Measurements from ENCODE around the gene COPZ1.

Gene COPZ1

DNA sequence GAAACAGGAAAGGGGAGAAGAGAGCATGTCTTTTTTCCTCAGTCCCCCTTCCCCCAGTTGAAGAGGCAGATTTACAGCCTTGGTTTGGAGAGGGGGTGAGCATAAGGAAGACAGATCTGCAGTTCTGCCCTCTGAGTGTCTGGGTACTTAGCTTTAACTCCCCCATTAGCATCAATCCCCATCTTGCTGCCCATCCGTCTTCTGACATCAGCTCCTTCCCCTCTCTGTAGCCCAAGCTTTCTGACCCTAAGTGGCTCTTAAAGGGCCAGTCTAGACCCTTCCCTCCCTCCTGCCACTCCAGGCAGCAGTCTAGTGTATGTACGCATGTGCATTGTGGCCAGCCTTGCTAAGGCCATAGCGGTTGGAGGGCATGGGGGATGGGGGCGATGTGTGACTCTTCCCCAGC lies 32.0 kb downstream of the COPZ1 start:
- DNase-seq: no peak
- intact Hi-C loops (cut with DNase I): no loop called here

GRCh38 chr12:54357506-54358190 lies 32.7 kb downstream of the COPZ1 start:
- intact Hi-C loops (cut with DNase I): no loop called here
- no peak for DNase-seq

DNA sequence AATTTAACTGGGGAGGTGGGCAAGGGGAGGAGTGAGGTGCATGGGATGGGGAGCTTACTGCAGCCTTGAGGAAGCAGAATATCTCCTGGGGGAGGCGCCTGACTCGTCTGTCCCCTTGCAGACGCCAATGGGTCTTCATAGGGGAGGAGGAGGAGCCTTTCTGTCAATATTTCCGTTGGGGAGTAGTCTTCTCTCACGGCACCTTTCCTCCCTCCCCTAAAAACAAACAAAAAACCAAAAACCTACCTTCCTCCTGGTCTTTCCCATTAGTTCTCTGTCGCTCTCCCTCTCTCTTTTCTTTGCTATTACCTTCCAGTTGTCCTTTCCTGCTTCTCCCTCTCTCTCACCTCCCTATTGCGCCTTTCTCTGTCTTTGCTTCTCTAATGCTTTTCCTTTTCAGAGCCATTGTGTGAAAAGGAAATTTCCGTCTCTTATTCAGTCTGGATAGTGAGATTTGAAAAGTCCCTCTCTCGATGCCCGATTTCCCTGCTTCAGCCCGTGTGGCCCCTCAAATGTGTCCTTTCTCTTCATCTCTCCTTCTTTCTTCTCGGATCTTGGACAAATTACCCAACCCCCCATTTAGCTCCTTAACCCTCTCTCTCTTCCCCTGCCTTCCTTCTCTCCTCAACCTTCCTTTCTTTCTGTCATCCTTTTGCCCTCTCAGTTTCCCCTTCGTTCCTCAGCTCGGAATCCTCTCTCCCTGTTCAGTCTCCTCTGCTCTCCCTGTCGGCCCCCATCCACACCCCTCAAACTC lies 33.4 kb downstream of the COPZ1 start:
- peak in 6 of 10 donors; percentile 48 to 94 (median 76) for DNase-seq
- intact Hi-C loops (cut with DNase I): no loop called here

DNA sequence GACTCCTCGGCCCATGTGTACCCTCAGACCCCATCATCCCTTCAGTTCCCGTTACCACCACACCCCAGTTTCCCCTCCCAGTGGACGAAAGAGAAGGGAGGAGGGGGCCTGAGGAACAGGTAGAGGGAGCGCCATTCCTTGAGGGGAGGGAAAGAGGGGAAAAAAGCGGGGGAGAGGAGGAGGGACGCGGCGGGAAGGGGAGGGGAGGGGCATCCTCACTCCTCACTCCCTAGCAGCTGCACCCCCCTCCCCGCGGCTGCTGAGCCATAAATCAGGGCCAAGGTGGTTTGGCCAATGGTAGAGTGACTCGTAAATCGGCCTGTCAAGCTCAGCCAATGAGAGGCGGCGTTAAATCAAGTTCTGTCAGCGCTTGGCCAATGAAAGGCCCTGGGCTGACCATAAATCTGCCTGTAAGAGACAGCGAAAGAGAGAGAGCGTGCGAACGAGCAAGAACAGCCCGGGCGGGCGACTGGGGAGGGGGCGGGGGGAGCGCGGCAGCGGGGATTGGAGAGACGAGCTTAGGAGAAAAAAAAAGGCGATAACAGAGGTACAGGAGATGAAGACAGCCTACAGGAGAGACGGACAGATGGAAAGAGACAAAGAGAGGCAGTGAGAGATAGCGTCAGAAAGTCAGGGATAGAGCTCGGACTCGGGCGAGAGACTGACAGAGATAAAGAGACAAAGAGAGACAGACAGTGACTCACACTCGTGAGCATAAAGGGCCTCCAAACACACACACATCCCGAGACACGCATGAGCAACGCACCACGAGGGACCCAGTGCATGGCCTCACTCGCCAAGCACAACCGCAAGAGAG lies 34.2 kb downstream of the COPZ1 start:
- peak; percentile 94 to 99 (median 96) for DNase-seq
- intact Hi-C loops (cut with DNase I): loop anchor here (1.0 kb wide), 1 partner anchor 34 kb away; the partner anchor contains the start of gene COPZ1

- intact Hi-C loops (cut with DNase I): loop anchor here (1.0 kb wide), 1 partner anchor 35 kb away; the partner anchor contains the start of gene COPZ1
- no peak for DNase-seq
These were observed 34.9 kb downstream of the COPZ1 start for GRCh38 chr12:54359762-54360351.

- peak in 9 of 10 donors; percentile 69 to 97 (median 85) for DNase-seq
- intact Hi-C loops (cut with DNase I): no loop called here
These were observed 36.0 kb downstream of the COPZ1 start for GRCh38 chr12:54360717-54361456.

GRCh38 chr12:54363047-54363446 lies 38.1 kb downstream of the COPZ1 start:
- intact Hi-C loops (cut with DNase I): no loop called here

DNA sequence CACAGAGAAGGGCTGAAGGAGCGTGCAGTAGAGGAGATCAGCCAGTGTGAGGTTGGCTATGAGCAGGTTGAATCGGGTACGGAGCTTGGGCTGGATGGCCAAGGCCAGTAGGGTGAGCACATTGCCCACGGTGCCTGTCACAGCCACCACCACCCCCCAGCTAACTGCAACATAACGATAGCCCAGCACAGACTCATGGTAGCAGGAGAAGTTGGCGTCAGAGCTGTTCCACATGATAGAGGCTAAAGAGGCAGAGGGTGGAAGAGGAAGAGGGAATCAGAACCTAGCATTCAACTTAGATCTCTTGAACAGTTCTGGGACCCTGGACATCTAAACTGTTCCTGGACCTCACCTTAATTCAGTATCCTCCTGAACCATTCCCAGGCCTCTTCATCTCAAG lies 38.7 kb downstream of the COPZ1 start:
- intact Hi-C loops (cut with DNase I): no loop called here
- DNase-seq: no peak

More at GRCh38 chr12:54363047-54363446, 38.1 kb downstream of the COPZ1 start:
- no peak for DNase-seq

GRCh38 chr12:54364413-54364812 lies 39.5 kb downstream of the COPZ1 start, which contains the start of gene GPR84:
Gene GPR84, minus strand, starts transcription at chr12:54364486. Its CDS starts 635 bp downstream, at chr12:54363851.
- no peak for DNase-seq
- intact Hi-C loops (cut with DNase I): no loop called here

DNA sequence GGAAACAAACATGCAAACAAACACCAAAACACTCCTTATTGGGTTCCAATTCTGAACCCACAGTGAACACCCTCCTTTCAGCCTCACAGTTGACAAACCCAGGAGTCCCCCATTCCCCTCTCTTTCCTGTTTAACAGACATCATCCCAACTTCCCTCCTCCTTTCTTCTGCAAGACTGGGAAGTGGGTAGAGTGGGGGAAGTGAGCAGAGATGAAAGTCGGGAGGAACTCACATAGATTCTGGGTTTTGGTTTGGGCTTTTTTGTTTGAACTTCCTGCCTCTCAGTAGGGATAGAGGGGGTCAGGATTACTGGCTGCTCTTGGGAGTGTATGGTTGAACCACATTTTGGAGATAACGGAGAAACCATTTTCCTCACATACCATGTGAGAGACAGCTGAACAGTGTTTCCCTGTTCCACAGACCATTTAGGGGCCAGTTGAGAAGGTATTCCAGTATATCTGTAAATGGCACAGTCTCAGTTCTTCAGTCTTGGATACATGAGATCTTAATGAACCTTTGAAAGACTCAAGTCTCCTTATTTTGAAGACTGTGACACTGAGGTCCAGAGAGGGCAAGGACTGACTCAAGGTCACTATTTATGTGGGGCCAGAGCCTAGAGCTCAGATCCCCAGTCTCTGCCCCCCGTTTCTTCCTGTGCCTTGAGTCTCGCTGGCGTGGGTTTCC lies 43.2 kb downstream of the COPZ1 start:
- no peak for DNase-seq
- intact Hi-C loops (cut with DNase I): loop anchor here (2.0 to 5.0 kb wide), 2 partner anchors 76 to 153 kb away; no protein-coding TSS in a partner anchor

DNA sequence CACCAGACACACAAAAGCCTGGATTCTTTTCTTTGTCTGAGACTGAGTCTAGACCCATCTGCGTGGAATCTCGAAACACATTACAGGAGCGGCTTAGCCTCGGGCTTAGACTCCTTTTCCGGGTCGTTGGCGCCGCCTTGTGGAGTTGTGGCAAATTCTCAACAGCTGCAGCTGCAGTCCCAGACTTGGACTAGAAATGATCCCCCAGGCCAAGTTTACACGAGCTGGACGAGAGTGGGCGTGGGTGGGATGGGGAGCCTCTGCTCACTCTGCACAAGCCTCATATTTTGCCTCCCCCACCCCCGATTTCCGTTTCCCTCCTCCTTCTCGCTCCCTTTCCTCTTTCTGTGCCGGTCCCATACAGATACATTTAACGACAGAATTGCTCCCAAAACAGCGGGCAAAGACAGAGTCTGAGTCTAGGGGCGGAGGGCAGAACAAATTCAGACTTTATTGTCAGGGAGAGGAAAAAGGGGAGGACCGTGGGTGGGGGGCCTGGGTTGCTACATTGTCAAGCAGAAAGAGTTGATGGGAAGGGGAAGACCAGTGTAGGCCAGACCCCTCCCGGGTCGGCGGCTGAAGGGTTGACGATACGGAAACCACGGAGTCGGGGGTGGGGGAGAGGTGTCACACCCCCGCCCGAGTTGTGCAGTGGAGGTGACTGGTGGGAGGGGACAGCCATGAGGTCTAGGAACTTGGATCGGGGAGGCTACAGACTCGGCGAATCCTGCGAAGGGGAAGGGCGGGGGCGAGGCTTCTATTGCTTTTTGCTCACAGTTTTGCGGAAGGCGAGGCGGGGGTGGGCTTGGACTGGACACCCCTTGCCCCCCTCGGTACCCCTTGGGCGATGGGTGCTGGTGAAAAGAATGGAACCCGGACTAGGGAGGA lies 44.0 kb downstream of the COPZ1 start:
- peak; percentile 81 to 98 (median 93) for DNase-seq
- intact Hi-C loops (cut with DNase I): loop anchor here (2.0 to 5.0 kb wide), 2 partner anchors 77 to 154 kb away; no protein-coding TSS in a partner anchor

- DNase-seq: no peak
- intact Hi-C loops (cut with DNase I): loop anchor here (1.0 to 5.0 kb wide), 3 partner anchors 10 to 155 kb away; no protein-coding TSS in a partner anchor
These were observed 44.7 kb downstream of the COPZ1 start for GRCh38 chr12:54369597-54370131.

DNA sequence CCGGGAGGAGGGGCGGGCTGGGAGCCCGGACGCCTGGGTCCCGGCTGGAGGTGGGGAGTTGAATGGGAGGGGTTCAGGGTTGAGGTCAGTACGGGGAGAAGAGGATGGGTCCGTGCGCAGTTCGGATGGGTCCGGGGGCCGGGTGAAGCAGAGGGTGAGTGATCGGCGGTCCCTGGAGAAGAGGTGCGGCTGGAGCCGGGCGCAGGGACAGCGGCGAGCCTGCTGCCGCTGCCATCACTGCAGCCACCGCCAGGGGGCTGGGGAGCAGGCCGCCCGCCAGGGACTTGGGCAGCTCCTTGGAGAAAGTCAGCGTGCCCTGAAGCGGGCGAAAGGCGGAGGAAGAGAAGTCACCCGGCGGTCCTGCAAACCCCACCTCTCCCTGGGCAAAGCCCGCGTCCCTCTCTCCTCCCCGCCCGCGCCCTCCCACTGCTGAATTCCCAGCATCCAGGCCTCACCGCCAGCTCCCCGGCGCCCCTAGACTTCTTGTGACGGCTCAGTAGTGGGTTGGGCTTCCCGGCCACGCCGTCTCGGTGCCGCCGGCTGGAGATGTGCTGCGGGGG lies 45.3 kb downstream of the COPZ1 start:
- DNase-seq: peak; percentile 59 to 97 (median 77)
- intact Hi-C loops (cut with DNase I): loop anchor here (1.0 kb wide), 1 partner anchor 9 kb away; no protein-coding TSS in a partner anchor

DNA sequence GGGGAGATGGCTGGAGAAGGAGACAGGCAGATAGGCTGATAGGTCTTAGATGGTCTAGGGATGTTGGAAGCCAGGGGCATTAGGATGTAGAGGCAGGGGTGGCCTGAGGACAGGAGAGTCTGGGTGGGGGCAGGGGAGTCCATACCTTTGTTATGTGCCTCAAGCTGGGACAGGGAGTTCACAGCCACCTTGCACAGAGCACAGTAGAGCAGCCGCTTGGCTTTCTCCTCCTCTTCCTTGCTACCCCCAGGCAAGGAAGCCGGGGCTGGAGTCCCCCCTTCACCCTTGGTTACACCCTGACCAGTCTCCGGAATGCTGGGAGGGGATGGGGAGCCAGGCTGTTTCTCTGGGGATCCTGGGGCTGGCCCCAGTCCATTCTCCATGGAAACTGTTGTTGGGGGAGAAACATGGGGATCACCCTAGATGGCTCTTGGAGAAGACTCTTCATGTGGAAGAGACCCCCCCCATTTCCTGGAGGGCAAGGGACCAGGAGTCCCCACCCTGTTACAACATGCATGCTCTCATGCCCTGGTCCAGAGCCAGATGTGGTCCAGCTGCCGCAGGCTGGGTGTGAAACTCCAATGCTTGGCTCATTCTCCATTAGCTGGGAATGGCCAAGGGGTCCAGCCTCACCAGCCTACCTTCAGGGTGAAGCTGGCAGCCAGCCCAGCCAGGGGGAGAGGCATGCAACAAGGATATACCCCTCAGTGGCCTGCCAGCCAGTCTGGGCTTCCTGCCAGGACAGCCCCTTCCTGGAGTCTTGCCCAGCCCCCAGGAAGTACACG lies 46.6 kb downstream of the COPZ1 start:
- peak in 2 of 10 donors; percentile 42 to 86 for DNase-seq
- intact Hi-C loops (cut with DNase I): no loop called here

DNA sequence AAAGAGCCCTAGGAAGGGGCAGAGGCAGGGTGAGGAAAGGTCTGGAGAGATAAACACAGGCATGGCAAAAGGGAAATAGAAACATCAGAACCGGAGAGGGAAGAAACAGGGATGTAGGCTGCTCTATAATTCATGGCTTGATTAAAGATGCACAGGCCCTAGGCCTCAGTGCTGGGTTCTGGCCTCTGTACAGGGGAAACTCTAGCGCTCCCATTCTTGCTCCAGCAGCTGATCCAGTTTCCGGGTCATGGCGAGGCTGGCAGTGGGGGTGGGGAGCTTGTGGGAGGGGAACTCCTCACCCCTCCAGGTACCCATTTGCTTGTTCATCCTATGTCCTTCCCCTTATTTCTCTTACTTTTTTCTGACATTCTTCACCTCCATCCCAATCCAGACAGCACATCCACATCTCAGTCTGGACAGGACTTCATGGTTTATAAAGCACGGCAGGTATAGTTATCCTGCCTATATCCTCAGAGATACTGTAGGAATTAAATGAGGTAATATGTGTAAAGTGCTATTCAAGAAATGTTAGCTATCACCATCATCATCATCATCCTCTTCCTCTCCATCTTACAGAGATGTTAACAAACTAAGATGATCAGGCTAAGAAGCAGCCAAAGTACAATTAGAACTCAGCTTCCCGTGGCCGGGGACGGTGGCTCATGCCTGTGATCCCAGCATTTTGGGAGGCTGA lies 47.3 kb downstream of the COPZ1 start:
- DNase-seq: peak in 1 of 10 donors; percentile 42
- intact Hi-C loops (cut with DNase I): no loop called here

Data from posterior cingulate gyrus (tissue), 11 donors.